Activated B cell treated with CpG ODN at 0.5 μM for 24 hours (primary cell): ENCODE results near the gene E2F7. TPM values are rescaled to one million over a fixed set of nuclear protein-coding genes. Genes with fewer than 3 reads are reported as not detected.

ENCODE experiments used
- ATAC-seq: fragments of 200-7000 bp; cut with Tn5 transposase; one replicate; pipeline ENCODE4 v1.10.0; 2021; ENCODE audit warnings: low read depth, mild to moderate bottlenecking, moderate library complexity
- CTCF ChIA-PET: fragments of 350-600 bp; sonication (Branson Sonifier 250); formaldehyde crosslinking; loops from one replicate; lab custom pipeline; 2021; ENCODE audit warnings: antibody characterized with exemption; lab: Charles Lee
- POLR2A ChIA-PET: fragments of 350-600 bp; sonication (Branson Sonifier 250); formaldehyde crosslinking; loops from one replicate; lab custom pipeline; 2021; ENCODE audit warnings: antibody characterized with exemption; lab: Charles Lee
- DNase-seq: peaks from one replicate; pipeline ENCODE4 v3.0.0; 2022
- H3K27ac Mint-ChIP-seq: one replicate; pipeline ENCODE4 v1.8.0; 2020; ENCODE audit warnings: mixed read lengths
- H3K27me3 Mint-ChIP-seq: one replicate; pipeline ENCODE4 v1.8.0; 2021; ENCODE audit warnings: mixed read lengths
- H3K36me3 Mint-ChIP-seq: one replicate; pipeline ENCODE4 v1.8.0; 2021; ENCODE audit warnings: low read depth, mixed read lengths
- H3K4me1 Mint-ChIP-seq: one replicate; pipeline ENCODE4 v1.8.0; 2021; ENCODE audit warnings: mixed read lengths
- H3K4me3 Mint-ChIP-seq: one replicate; pipeline ENCODE4 v1.8.0; 2020; ENCODE audit warnings: mild to moderate bottlenecking, mixed read lengths
- H3K9me3 Mint-ChIP-seq: one replicate; pipeline ENCODE4 v1.8.0; 2020; ENCODE audit warnings: mixed read lengths
- intact Hi-C: fragments of 100-400 bp; cut with micrococcal nuclease; formaldehyde crosslinking; loops from one replicate; pipeline ENCODE4 v1.15.1; 2024
- total RNA-seq: library from RNA; stranded (reverse); gene quantifications from 2 replicates; pipeline ENCODE4 v1.2.3, GENCODE V29; 2022
- TF ChIP-seq, protein P1 (sequence below): fragments of 200-600 bp; IDR thresholded peaks from one replicate; pipeline ENCODE4 v1.8.0; 2022; ENCODE audit warnings: antibody characterized with exemption, mild to moderate bottlenecking

The E2F7 gene
- total RNA-seq, 1 donor from 2014 or later, result 0.95 TPM

DNA sequence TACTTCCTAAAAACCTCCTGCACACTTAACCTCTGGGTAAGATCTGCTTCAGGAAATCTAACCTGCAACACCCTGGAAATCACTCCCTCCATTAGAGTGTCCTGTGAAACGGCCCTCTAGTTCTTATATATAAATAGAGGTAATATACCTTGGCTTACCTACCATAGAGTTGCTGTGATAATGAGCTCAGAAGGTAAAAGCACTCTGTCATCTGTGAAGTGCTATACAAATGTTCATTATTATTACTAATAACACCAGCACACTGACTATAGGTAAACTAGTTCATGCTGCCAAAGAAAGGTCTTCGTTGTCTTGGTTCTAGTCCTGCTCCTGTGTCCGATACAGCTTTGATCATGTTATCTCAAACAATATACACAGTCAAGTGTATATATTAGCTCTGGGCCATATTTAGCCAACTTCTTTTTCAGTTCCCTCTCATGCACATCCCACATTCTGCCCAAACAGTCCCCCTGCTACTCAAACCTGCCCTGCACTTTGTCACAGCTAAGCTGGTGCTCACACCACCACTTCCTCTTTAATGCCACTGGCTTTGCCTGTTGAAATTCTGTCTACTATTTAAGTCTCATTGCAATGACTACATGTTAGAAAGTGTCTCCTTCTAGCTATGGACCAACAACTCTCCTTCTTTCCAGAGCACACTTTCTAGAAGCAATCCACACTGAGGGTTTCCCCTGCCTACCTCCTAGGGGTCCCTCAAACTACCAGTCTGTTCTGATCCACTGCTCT, 5.1 kb downstream of the E2F7 start:
- no peaks in the 10 kb centered on the region for H3K36me3 Mint-ChIP-seq
- peak overlapping the region; percentile 69 for H3K27ac Mint-ChIP-seq

DNA sequence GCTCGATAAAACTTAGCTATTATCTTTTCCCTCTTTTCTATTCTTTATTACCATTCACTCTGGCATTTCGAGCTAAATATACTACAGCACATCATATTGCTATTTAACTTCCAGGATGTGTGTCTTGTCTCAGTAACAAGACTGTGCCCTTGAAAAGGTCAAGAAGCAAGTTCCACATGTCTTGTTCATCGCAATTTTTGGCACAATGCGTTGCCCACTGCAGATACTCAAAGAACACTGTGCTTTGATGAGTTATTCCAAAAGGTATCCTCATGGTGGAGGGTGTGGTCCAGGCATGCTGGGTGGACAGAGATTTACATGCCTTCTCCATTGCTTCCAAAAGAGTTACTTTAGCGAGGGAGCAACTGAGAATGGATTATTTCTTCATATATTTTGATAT, 6.6 kb downstream of the E2F7 start:
- H3K27ac Mint-ChIP-seq, result no peak overlapping the region
- ATAC-seq (no peak), DNase-seq (no peak)
- intact Hi-C loops, result no loop called here
- H3K4me3 Mint-ChIP-seq, result no peak overlapping the region
- H3K4me1 Mint-ChIP-seq, result peaks cover 36% of the 10 kb centered on the region
- no peaks in the 10 kb centered on the region for H3K9me3 Mint-ChIP-seq
- ChIA-PET CTCF (no interaction called here), POLR2A (no interaction called here)
- TF ChIP-seq, protein P1, sequence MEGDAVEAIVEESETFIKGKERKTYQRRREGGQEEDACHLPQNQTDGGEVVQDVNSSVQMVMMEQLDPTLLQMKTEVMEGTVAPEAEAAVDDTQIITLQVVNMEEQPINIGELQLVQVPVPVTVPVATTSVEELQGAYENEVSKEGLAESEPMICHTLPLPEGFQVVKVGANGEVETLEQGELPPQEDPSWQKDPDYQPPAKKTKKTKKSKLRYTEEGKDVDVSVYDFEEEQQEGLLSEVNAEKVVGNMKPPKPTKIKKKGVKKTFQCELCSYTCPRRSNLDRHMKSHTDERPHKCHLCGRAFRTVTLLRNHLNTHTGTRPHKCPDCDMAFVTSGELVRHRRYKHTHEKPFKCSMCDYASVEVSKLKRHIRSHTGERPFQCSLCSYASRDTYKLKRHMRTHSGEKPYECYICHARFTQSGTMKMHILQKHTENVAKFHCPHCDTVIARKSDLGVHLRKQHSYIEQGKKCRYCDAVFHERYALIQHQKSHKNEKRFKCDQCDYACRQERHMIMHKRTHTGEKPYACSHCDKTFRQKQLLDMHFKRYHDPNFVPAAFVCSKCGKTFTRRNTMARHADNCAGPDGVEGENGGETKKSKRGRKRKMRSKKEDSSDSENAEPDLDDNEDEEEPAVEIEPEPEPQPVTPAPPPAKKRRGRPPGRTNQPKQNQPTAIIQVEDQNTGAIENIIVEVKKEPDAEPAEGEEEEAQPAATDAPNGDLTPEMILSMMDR, result no peak
- no peaks in the 10 kb centered on the region for H3K36me3 Mint-ChIP-seq
- H3K27me3 Mint-ChIP-seq, result peaks cover 2% of the 10 kb centered on the region

More for the DNA sequence above, 5.1 kb downstream of the E2F7 start:
- intact Hi-C loops, result loop anchor here (5.0 to 10.0 kb wide), 5 partner anchors 283 to 1666 kb away; partner anchors contain the start of genes BBS10, GLIPR1L2, NAP1L1 and OSBPL8
- TF ChIP-seq, protein P1, result no peak
- peaks cover 5% of the 10 kb centered on the region for H3K27me3 Mint-ChIP-seq
- POLR2A ChIA-PET, result interaction anchor here (0.9 kb wide), 1 partner anchor 9 kb away, joined by 3 read pairs; no protein-coding TSS in a partner anchor
- H3K4me1 Mint-ChIP-seq, result peaks cover 42% of the 10 kb centered on the region
- peak; percentile 82 for ATAC-seq
- CTCF ChIA-PET, result interaction anchor here (0.8 to 3.2 kb wide), 2 partner anchors 10 to 49 kb away, joined by 4 to 18 read pairs; no protein-coding TSS in a partner anchor
- no peak for DNase-seq
- no peaks in the 10 kb centered on the region for H3K9me3 Mint-ChIP-seq
- peak overlapping the region; percentile 25 for H3K4me3 Mint-ChIP-seq

DNA sequence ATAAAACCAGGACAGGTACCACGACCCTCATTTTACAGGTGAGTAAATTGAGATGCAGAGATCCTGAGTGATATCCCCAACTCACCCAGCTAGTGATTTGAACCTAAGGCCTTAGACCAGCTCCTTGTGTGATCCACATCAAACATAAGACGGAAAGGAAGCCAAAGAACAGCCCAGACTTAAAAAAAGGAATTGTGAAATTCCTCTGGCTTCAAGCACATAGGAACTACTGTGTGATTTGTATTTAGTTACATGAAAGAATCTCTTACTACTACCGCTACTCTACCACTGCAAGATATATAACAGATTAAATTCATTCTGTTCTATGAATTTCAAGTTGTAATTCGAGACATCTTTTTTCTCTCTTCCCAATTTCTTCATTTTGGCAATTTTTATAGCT, 10.5 kb downstream of the E2F7 start:
- Mint-ChIP-seq H3K27me3 (no peaks in the 10 kb centered on the region), H3K4me3 (no peak overlapping the region), H3K4me1 (peaks cover 5% of the 10 kb centered on the region), H3K9me3 (no peaks in the 10 kb centered on the region), H3K27ac (no peak overlapping the region), H3K36me3 (no peaks in the 10 kb centered on the region)
- no peak for ATAC-seq
- intact Hi-C loops, result no loop called here
- no peak for DNase-seq
- POLR2A ChIA-PET, result no interaction called here
- CTCF ChIA-PET, result no interaction called here
- TF ChIP-seq, protein P1, result no peak

DNA sequence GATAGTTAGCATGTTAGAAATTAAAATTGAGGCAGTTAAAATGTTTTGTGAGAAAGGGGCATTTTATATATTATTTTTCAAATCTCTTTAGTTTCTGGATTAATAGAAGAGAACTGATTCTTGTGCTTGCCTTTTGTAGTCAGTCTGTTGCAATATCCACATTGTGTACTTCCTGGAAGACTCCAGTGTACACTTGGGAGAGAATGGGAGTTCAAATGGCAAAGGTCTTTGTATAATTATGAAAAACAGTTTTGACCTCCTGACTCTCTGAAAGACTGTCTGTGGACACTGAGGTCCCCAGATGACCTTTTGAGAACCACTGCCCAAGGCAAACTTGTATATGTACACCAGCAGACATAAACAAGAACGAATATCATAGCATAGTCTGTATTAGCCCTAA, 12.1 kb downstream of the E2F7 start:
- ChIA-PET CTCF (no interaction called here), POLR2A (no interaction called here)
- DNase-seq (no peak), ATAC-seq (no peak)
- no peaks in the 10 kb centered on the region for H3K36me3 Mint-ChIP-seq
- intact Hi-C loops, result no loop called here
- peaks cover 2% of the 10 kb centered on the region for H3K4me1 Mint-ChIP-seq
- no peak overlapping the region for H3K4me3 Mint-ChIP-seq
- TF ChIP-seq, protein P1, result no peak
- H3K9me3 Mint-ChIP-seq, result no peaks in the 10 kb centered on the region
- no peak overlapping the region for H3K27ac Mint-ChIP-seq
- no peaks in the 10 kb centered on the region for H3K27me3 Mint-ChIP-seq

DNA sequence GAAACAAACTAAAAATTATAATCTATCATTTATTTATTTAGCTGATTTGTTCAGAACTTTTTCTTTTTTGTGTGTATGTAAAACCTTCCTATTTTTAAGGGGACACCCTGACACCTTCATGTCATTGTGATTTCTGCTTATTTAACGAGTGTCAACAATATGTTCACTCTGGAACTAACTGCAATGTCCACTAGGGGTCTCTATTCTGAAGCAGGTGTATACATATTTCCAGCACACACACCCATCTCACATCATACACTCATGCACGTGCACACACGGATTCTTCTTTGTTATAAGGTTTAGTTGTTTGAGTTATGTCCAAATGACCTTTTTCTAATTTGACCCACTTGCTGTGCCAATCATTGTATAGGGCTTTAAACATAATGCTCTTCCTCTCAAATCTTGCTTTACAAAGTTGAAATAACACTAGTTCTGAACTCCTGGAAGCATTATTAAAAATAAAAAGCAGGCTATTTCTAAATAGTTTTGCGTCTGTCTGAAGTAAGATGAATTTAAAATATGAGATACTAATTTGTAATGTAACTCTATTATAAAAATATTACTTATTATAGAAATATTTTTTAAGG, 15.5 kb downstream of the E2F7 start:
- DNase-seq (no peak), ATAC-seq (peak; percentile 80)
- intact Hi-C loops, result loop anchor here (1.0 kb wide), 1 partner anchor 875 kb away; no protein-coding TSS in a partner anchor
- Mint-ChIP-seq H3K4me1 (peaks cover 2% of the 10 kb centered on the region), H3K27ac (no peak overlapping the region), H3K9me3 (no peaks in the 10 kb centered on the region), H3K27me3 (no peaks in the 10 kb centered on the region), H3K4me3 (no peak overlapping the region), H3K36me3 (no peaks in the 10 kb centered on the region)
- TF ChIP-seq, protein P1, result no peak
- ChIA-PET CTCF (interaction anchor here (0.7 to 2.4 kb wide), 14 partner anchors 10 to 875 kb away, joined by 3 to 18 read pairs (median 3); no protein-coding TSS in a partner anchor), POLR2A (no interaction called here)
